Muscle layer of duodenum (tissue), 2 donors: Measurements from ENCODE around the gene GTF2A1L.
"Not testable (repeated sequence)": the region's sequence is repeated elsewhere in the genome, so short reads cannot be mapped to it uniquely, and the experiment has no call there.

Source experiments
- H3K27ac ChIP-seq: one replicate; pipeline ENCODE4 v1.7.0; 2013; ENCODE audit warnings: mild to moderate bottlenecking, low read length
- H3K27me3 ChIP-seq: one replicate; pipeline ENCODE4 v1.7.0; 2013; ENCODE audit warnings: low read depth, mild to moderate bottlenecking, control low read depth, low read length
- H3K36me3 ChIP-seq, 2 donors: one replicate each; pipeline ENCODE4 v1.7.0; 2013; ENCODE audit warnings: low read length in 2 of 2, control low read depth in 1 of 2, mild to moderate bottlenecking in 1 of 2; ENCODE audit not compliant: insufficient read depth in 2 of 2, control insufficient read depth in 1 of 2
- H3K4me1 ChIP-seq, 2 donors: one replicate each; pipeline ENCODE4 v1.7.0; 2013; ENCODE audit warnings: low read length in 2 of 2, mild to moderate bottlenecking in 2 of 2, control low read depth in 1 of 2, moderate library complexity in 1 of 2; ENCODE audit not compliant: insufficient read depth in 2 of 2, control insufficient read depth in 1 of 2
- H3K4me3 ChIP-seq, 2 donors: one replicate each; pipeline ENCODE4 v1.7.0; 2013; ENCODE audit warnings: low read length in 2 of 2, low read depth in 1 of 2, mild to moderate bottlenecking in 1 of 2
- H3K9me3 ChIP-seq, 2 donors: one replicate each; pipeline ENCODE4 v1.7.0; 2013; ENCODE audit warnings: low read length in 2 of 2, control low read depth in 1 of 2, mild to moderate bottlenecking in 1 of 2; ENCODE audit not compliant: control insufficient read depth in 1 of 2
- donor health status: healthy.

GTF2A1L gene

DNA sequence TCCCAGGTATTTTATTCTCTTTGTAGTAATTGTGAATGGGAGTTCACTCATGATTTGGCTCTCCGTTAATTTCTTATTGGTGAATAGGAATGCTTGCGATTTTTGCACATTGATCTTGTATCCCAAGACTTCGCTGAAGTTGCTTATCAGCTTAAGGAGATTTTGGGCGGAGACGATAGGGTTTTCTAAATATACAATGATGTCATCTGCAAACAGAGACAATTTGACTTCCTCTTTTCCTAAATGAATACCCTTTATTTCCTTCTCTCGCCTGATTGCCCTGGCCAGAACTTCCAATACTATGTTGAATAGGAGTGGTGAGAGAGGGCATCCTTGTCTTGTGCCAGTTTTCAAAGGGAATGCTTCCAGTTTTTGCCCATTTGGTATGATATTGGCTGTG lies 86.0 kb downstream of the GTF2A1L start:
- H3K27ac ChIP-seq, H3K4me1 ChIP-seq, H3K9me3 ChIP-seq, H3K27me3 ChIP-seq, H3K36me3 ChIP-seq, H3K4me3 ChIP-seq: not testable (repeated sequence)

GRCh38 chr2:48707466-48707865 lies 89.8 kb downstream of the GTF2A1L start:
- H3K4me1 ChIP-seq, result no peaks in the 10 kb centered on the region
- H3K27me3 ChIP-seq, result no peaks in the 10 kb centered on the region
- peaks cover 0 to 4% of the 10 kb centered on the region in 2 donors for H3K36me3 ChIP-seq
- H3K9me3 ChIP-seq, result no peaks in the 10 kb centered on the region
- no peak overlapping the region for H3K4me3 ChIP-seq
- no peak overlapping the region for H3K27ac ChIP-seq

GRCh38 chr2:48709096-48710034 lies 91.7 kb downstream of the GTF2A1L start:
- no peak overlapping the region for H3K27ac ChIP-seq
- H3K4me1 ChIP-seq, result peaks cover 6 to 12% of the 10 kb centered on the region in 2 donors
- H3K27me3 ChIP-seq, result no peaks in the 10 kb centered on the region
- no peaks in the 10 kb centered on the region for H3K9me3 ChIP-seq
- no peak overlapping the region for H3K4me3 ChIP-seq
- peaks cover 0 to 4% of the 10 kb centered on the region in 2 donors for H3K36me3 ChIP-seq

DNA sequence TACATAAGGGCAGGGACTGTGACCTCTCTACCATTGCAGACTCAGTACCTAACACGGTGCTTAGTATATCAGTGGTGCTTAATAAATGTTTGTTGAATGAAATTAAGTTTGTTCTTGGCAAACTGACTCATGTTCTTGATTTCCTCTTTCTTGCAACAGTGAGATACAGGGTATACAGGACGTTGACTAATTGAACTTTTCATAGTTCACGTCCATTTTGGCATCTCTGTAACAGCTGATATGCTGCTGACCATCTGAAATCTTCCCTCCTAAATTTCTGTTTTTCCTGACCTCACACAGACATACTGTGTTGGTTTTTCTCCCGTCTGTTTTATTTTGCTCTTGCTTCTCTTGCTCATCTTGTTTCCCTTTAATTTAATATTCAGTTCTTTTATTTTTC lies 93.7 kb downstream of the GTF2A1L start:
- Histone ChIP-seq H3K27ac (no peak overlapping the region), H3K27me3 (no peaks in the 10 kb centered on the region), H3K36me3 (peaks cover 0 to 4% of the 10 kb centered on the region in 2 donors), H3K4me3 (no peak overlapping the region), H3K4me1 (peaks cover 6 to 25% of the 10 kb centered on the region in 2 donors), H3K9me3 (no peaks in the 10 kb centered on the region)

GRCh38 chr2:48712151-48712550 lies 94.5 kb downstream of the GTF2A1L start:
- Histone ChIP-seq H3K36me3 (peaks cover 0 to 4% of the 10 kb centered on the region in 2 donors), H3K4me3 (no peak overlapping the region), H3K27me3 (no peaks in the 10 kb centered on the region), H3K9me3 (no peaks in the 10 kb centered on the region), H3K4me1 (peaks cover 6 to 25% of the 10 kb centered on the region in 2 donors), H3K27ac (no peak overlapping the region)

- Histone ChIP-seq H3K27me3 (no peaks in the 10 kb centered on the region), H3K4me1 (peaks cover 6 to 25% of the 10 kb centered on the region in 2 donors), H3K36me3 (no peaks in the 10 kb centered on the region), H3K27ac (no peak overlapping the region), H3K9me3 (no peaks in the 10 kb centered on the region), H3K4me3 (no peak overlapping the region)
Measured at GRCh38 chr2:48713647-48714046, 96.0 kb downstream of the GTF2A1L start.

- peaks cover 6 to 25% of the 10 kb centered on the region in 2 donors for H3K4me1 ChIP-seq
- no peaks in the 10 kb centered on the region for H3K9me3 ChIP-seq
- no peak overlapping the region for H3K4me3 ChIP-seq
- H3K27ac ChIP-seq, result no peak overlapping the region
- no peaks in the 10 kb centered on the region for H3K27me3 ChIP-seq
- H3K36me3 ChIP-seq, result no peaks in the 10 kb centered on the region
Measured at GRCh38 chr2:48714245-48714644, 96.6 kb downstream of the GTF2A1L start.

- Histone ChIP-seq H3K27me3 (no peaks in the 10 kb centered on the region), H3K9me3 (no peaks in the 10 kb centered on the region), H3K36me3 (no peaks in the 10 kb centered on the region), H3K4me1 (peaks cover 6 to 25% of the 10 kb centered on the region in 2 donors), H3K4me3 (no peak overlapping the region), H3K27ac (no peak overlapping the region)
Measured at GRCh38 chr2:48715042-48715899, 97.6 kb downstream of the GTF2A1L start.

- Histone ChIP-seq H3K4me3 (no peak overlapping the region), H3K36me3 (no peaks in the 10 kb centered on the region), H3K4me1 (peaks cover 6 to 25% of the 10 kb centered on the region in 2 donors), H3K27ac (no peak overlapping the region), H3K27me3 (no peaks in the 10 kb centered on the region), H3K9me3 (no peaks in the 10 kb centered on the region)
Measured at GRCh38 chr2:48715956-48716355, 98.3 kb downstream of the GTF2A1L start.

DNA sequence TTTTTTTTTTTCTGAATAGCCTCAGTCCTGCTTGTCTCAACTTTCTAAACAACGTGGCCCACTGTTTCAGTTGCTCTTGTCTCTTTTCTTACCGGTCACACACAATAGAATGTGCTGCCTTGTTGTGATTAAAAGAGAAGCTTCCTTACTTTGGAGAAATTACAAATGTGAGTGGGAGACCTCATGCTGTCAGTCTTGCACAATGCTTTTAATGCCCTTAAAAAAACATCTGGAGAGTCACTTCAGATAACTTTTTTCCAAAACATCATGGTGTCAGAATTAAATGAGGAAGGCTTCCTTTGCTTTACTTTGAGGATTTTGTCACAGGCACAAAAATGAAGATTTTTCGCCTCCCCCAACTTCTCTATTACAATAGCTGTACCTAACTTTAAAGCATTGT lies 100.2 kb downstream of the GTF2A1L start:
- H3K27me3 ChIP-seq, result no peaks in the 10 kb centered on the region
- H3K4me1 ChIP-seq, result peaks cover 6 to 25% of the 10 kb centered on the region in 2 donors
- no peaks in the 10 kb centered on the region for H3K9me3 ChIP-seq
- no peak overlapping the region for H3K27ac ChIP-seq
- H3K4me3 ChIP-seq, result no peak overlapping the region
- H3K36me3 ChIP-seq, result no peaks in the 10 kb centered on the region

- Histone ChIP-seq H3K27me3 (no peaks in the 10 kb centered on the region), H3K4me3 (no peak overlapping the region), H3K27ac (no peak overlapping the region), H3K36me3 (no peaks in the 10 kb centered on the region), H3K9me3 (no peaks in the 10 kb centered on the region), H3K4me1 (peaks cover 0 to 10% of the 10 kb centered on the region in 2 donors)
Measured at GRCh38 chr2:48719480-48720177, 102.0 kb downstream of the GTF2A1L start.
